Esophagus muscularis mucosa (tissue), 4 donors: ENCODE measurements around the gene SGK2.

Source experiments
- CTCF ChIP-seq, 3 experiments: fragments of 200-600 bp in 2 of 3; fragments of 450-650 bp in 1 of 3; sonication (generic) in 2 of 3; IDR thresholded peaks; one replicate each; pipeline ENCODE4 v1.5.1; 2017 to 2019; ENCODE audit warnings: antibody characterized with exemption in 3 of 3, mild to moderate bottlenecking in 2 of 3, moderate library complexity in 1 of 3
- EP300 ChIP-seq: sonication (generic); formaldehyde crosslinking; IDR thresholded peaks from one replicate; pipeline ENCODE4 v1.6.1; 2017; ENCODE audit warnings: antibody characterized with exemption
- POLR2A ChIP-seq: fragments of 450-650 bp; IDR thresholded peaks from one replicate; pipeline ENCODE4 v1.6.1; 2017; ENCODE audit warnings: antibody characterized with exemption, moderate library complexity, mild to moderate bottlenecking, low read depth
- POLR2AphosphoS5 ChIP-seq, 2 donors: sonication (generic); formaldehyde crosslinking; IDR thresholded peaks; one replicate each; pipeline ENCODE4 v1.6.1; 2017; ENCODE audit warnings: antibody characterized with exemption in 2 of 2

- TF ChIP-seq CTCF (IDR thresholded peaks at IDR 0.05) (no peak), POLR2A (no peak), EP300 (no peak), POLR2AphosphoS5 (IDR thresholded peaks at IDR 0.05) (peak; percentile 74 to 83)
Measured at GRCh38 chr20:43590392-43591303, 31.8 kb downstream of the SGK2 start, which contains the start of gene IFT52.
